Thyroid gland (tissue), 4 donors: ENCODE results near the gene AKR1E2. TPM values are rescaled to one million over a fixed set of nuclear protein-coding genes. Genes with fewer than 3 reads are reported as not detected.

ENCODE experiments used
- DNase-seq, 2 donors: peaks; one replicate each; pipeline ENCODE4 v3.0.0-alpha.2; 2019
- H3K27ac ChIP-seq, 3 donors: fragments of 200-600 bp; sonication (generic); 1 replicate in 2 of 3; 2 replicates in 1 of 3; pipeline ENCODE4 v1.5.1; 2016 to 2019; ENCODE audit warnings: mild to moderate bottlenecking in 1 of 3, moderate library complexity in 1 of 3
- H3K27me3 ChIP-seq: fragments of 200-600 bp; sonication (generic); one replicate; pipeline ENCODE4 v1.5.1; 2019
- H3K36me3 ChIP-seq, 2 donors: fragments of 200-600 bp; sonication (generic); one replicate each; pipeline ENCODE4 v1.5.1; 2016 to 2019
- H3K4me1 ChIP-seq, 2 donors: fragments of 200-600 bp; sonication (generic); one replicate each; pipeline ENCODE4 v1.5.1; 2017 to 2019
- H3K4me3 ChIP-seq, 3 donors: fragments of 200-600 bp; sonication (generic); replicated peaks in 1 of 3; 1 replicate in 2 of 3; 2 replicates in 1 of 3; pipeline ENCODE4 v1.5.1; 2016; ENCODE audit warnings: mild to moderate bottlenecking in 1 of 3
- H3K9me3 ChIP-seq: fragments of 200-600 bp; sonication (generic); one replicate; pipeline ENCODE4 v1.5.1; 2017
- POLR2A ChIP-seq, 2 donors: fragments of 450-650 bp; IDR thresholded peaks; one replicate each; pipeline ENCODE4 v1.6.1; 2017; ENCODE audit warnings: antibody characterized with exemption in 2 of 2, mild to moderate bottlenecking in 2 of 2, moderate library complexity in 1 of 2
- WGBS, 2 donors: methylation state at CpG; one replicate each; pipeline ENCODE4 v1.1.5; 2017; 5-methylcytosine and 5-hydroxymethylcytosine counted together
- intact Hi-C: fragments of 100-400 bp; cut with DNase I; formaldehyde crosslinking; loops from one replicate; pipeline ENCODE4 v1.15.1; 2023
- total RNA-seq, 4 donors: library from RNA; depleted of rRNA; stranded (reverse); fragments of >200 nt; gene quantifications; one replicate each; pipeline ENCODE4 v1.2.3, GENCODE V29; 2016
- TF ChIP-seq, protein P1 (sequence below), 6 experiments: fragments of 200-600 bp in 3 of 6; fragments of 450-650 bp in 3 of 6; sonication (generic) in 3 of 6; IDR thresholded peaks; one replicate each; pipeline ENCODE4 v1.5.1; 2016 to 2019; ENCODE audit warnings: antibody characterized with exemption in 6 of 6, mild to moderate bottlenecking in 2 of 6, inconsistent platforms in 1 of 6, moderate library complexity in 1 of 6

Gene AKR1E2
- total RNA-seq, 4 donors from 2014 or later = 14.4 to 18.5 (median 15.9) TPM

GRCh38 chr10:4806534-4806933, 19.5 kb upstream of the AKR1E2 start:
- intact Hi-C loops = no loop called here
- no peak for TF ChIP-seq POLR2A (IDR thresholded peaks at IDR 0.05)
- TF ChIP-seq, protein P1, sequence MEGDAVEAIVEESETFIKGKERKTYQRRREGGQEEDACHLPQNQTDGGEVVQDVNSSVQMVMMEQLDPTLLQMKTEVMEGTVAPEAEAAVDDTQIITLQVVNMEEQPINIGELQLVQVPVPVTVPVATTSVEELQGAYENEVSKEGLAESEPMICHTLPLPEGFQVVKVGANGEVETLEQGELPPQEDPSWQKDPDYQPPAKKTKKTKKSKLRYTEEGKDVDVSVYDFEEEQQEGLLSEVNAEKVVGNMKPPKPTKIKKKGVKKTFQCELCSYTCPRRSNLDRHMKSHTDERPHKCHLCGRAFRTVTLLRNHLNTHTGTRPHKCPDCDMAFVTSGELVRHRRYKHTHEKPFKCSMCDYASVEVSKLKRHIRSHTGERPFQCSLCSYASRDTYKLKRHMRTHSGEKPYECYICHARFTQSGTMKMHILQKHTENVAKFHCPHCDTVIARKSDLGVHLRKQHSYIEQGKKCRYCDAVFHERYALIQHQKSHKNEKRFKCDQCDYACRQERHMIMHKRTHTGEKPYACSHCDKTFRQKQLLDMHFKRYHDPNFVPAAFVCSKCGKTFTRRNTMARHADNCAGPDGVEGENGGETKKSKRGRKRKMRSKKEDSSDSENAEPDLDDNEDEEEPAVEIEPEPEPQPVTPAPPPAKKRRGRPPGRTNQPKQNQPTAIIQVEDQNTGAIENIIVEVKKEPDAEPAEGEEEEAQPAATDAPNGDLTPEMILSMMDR (IDR thresholded peaks at IDR 0.05) = no peak
- 83 to 84% methylated on average over 4 of the region's 4 CpGs for WGBS, 2 donors
- Histone ChIP-seq H3K36me3 (no peaks in the 10 kb centered on the region), H3K9me3 (no peaks in the 10 kb centered on the region), H3K4me1 (peaks cover 0 to 13% of the 10 kb centered on the region in 2 donors), H3K4me3 (no peak overlapping the region), H3K27ac (no peak overlapping the region), H3K27me3 (no peaks in the 10 kb centered on the region)
- no peak for DNase-seq

DNA sequence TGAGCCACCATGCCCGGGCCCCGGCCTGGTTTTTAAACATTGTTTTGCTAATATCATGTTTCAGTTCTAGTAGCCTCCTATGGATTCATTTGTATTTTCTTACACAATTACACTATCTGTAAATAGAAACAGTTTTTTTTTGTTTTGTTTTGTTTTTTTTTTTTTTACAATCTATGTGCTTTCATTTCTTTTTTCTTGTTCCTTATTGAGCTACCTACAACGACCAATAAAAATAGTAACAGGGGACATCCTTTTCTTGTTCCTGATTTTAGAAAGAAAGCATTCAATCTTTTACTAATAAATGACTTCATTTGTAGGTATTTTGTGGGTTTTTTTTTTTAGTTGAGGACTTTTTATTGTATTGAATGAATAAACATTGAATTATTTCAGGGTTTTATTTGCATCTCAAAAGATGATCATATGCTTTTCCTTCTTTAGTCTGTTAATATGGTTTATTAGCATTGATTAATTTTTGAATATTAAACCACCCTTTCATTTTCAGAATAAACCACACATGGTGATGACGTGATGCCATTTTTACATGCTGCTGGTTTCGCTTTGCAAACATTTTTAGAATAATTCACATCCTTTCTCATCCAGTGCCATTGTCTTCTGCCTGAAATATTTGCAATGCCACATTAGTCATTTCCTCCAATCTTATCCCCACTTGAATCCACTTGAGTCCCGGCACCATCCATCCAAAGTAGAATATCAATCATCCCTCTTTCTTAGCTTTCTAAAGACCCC, 18.1 kb upstream of the AKR1E2 start:
- no peaks in the 10 kb centered on the region for H3K9me3 ChIP-seq
- no peak for TF ChIP-seq POLR2A (IDR thresholded peaks at IDR 0.05)
- TF ChIP-seq, protein P1 (IDR thresholded peaks at IDR 0.05) = no peak
- no peaks in the 10 kb centered on the region for H3K27me3 ChIP-seq
- no peak for DNase-seq
- intact Hi-C loops = no loop called here
- no peaks in the 10 kb centered on the region for H3K36me3 ChIP-seq
- 63 to 78% methylated on average over 6 of the region's 6 CpGs for WGBS, 2 donors
- no peak overlapping the region for H3K27ac ChIP-seq
- H3K4me1 ChIP-seq = peaks cover 0 to 18% of the 10 kb centered on the region in 2 donors
- H3K4me3 ChIP-seq = no peak overlapping the region

DNA sequence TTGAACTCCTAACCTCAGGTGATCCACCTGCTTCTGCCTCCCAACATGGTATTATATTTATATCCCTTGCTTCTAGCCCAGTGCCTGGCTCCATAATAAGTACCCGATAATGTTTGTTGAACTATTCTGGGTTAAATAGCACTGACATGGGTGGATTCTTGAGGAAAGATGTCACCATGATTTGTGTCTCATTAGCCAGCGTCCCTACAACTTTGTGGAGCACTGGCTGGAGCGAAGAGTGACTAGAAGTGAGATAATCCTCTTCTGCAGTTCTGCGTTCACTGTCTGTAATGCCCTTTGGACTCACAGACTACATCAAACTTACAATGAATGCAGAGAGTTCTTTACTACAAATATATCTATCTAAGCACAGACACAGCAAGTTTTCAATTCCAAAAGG, 16.9 kb upstream of the AKR1E2 start:
- no peaks in the 10 kb centered on the region for H3K27me3 ChIP-seq
- intact Hi-C loops = no loop called here
- TF ChIP-seq, protein P1 (IDR thresholded peaks at IDR 0.05) = no peak
- no peaks in the 10 kb centered on the region for H3K9me3 ChIP-seq
- no peaks in the 10 kb centered on the region for H3K36me3 ChIP-seq
- H3K4me3 ChIP-seq = no peak overlapping the region
- WGBS, 2 donors = 93 to 97% methylated on average over 4 of the region's 4 CpGs
- peaks cover 0 to 18% of the 10 kb centered on the region in 2 donors for H3K4me1 ChIP-seq
- no peak for DNase-seq
- H3K27ac ChIP-seq = peak overlapping the region in 2 of 3 donors; percentile 43 to 59

DNA sequence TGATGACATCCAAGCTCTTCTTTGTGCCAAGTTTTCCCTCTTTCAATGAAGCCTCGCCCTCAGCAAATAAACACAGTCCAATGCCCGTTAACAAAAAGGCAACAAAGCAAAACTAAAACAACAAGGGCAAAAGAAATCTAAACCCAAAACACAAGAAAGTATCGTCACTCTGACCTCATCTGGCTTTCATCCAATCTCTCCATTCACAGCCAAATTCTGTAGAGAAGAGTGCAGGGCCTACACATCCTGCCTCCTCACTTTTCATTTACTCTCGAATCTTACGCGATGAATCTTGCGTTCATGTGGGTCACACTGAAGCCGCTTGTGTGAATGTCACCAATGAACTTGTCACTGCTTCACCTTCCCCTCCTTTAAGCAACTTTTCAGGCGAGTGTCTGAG, 15.9 kb upstream of the AKR1E2 start:
- no peaks in the 10 kb centered on the region for H3K27me3 ChIP-seq
- no peaks in the 10 kb centered on the region for H3K36me3 ChIP-seq
- H3K4me3 ChIP-seq = no peak overlapping the region
- no peaks in the 10 kb centered on the region for H3K9me3 ChIP-seq
- peak overlapping the region in 2 of 3 donors; percentile 53 to 59 for H3K27ac ChIP-seq
- TF ChIP-seq POLR2A (IDR thresholded peaks at IDR 0.05) = peak in 1 of 2 donors; percentile 33
- TF ChIP-seq, protein P1 (IDR thresholded peaks at IDR 0.05) = no peak
- WGBS, 2 donors = 48 to 59% methylated on average over 9 of the region's 9 CpGs
- peaks cover 0 to 18% of the 10 kb centered on the region in 2 donors for H3K4me1 ChIP-seq
- DNase-seq = peak in 1 of 2 donors; percentile 17
- intact Hi-C loops = loop anchor here (10.0 kb wide), 1 partner anchor 475 kb away; no protein-coding TSS in a partner anchor

DNA sequence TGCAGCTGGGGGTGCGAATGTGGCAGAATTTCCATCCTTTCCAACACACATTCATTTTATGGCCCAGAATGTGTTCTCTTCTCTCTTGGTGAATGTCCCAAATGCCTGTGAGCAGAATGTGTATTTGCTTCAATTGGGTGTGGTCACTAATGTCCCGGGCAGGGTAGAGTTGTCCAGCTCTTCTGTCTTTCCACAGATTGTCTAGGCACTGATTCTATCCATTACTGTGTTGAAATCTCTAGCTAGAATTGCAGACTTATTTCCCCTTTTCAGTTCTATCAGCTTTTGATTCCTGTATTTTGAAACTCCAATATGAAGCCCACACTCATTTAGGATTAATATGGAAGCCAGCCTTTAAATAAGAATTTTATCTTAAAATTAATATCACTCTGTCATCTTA, 14.0 kb upstream of the AKR1E2 start:
- H3K27ac ChIP-seq = no peak overlapping the region
- intact Hi-C loops = loop anchor here (10.0 kb wide), 1 partner anchor 473 kb away; no protein-coding TSS in a partner anchor
- H3K9me3 ChIP-seq = no peaks in the 10 kb centered on the region
- H3K4me1 ChIP-seq = peaks cover 0 to 18% of the 10 kb centered on the region in 2 donors
- WGBS, 2 donors = 70 to 72% methylated on average over 2 of the region's 2 CpGs
- no peaks in the 10 kb centered on the region for H3K27me3 ChIP-seq
- H3K4me3 ChIP-seq = no peak overlapping the region
- DNase-seq = no peak
- no peak for TF ChIP-seq POLR2A (IDR thresholded peaks at IDR 0.05)
- TF ChIP-seq, protein P1 (IDR thresholded peaks at IDR 0.05) = no peak
- no peaks in the 10 kb centered on the region for H3K36me3 ChIP-seq
